CD4-positive, alpha-beta T cell treated with Interleukin-4 for 1 hour (primary cell): Measurements from ENCODE around the gene CD84.
A peak's percentile ranks its signal among the peaks of the same experiment; 100 is the strongest.
"Not testable (repeated sequence)": the region's sequence is repeated elsewhere in the genome, so short reads cannot be mapped to it uniquely, and the experiment has no call there.

Experiments
- DNase-seq, 2 donors: peaks; one replicate each; pipeline ENCODE4 v3.0.0-alpha.2; 2020 to 2022

Gene CD84

GRCh38 chr1:160567858-160568682 lies 11.2 kb downstream of the CD84 start:
- DNase-seq: peak; percentile 67 to 78

DNA sequence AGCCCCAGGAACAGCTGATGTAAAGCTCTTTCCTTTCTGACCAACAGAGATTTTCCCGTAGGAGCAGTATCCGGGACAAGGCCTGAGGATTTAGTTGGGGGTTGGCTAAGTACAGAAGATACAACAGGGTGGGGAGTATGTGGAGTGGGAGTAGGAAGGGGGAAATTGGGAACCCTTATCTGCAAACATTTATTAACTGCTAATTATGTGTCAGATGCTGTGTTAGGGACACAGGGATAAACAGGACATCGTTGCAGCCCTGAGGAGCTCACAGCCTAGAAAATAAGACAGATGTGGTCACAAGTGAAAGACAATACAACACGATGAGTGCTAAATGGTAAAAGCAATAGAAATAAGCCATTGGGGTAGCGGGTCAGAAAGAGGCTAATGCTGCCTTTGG lies 12.0 kb downstream of the CD84 start:
- no peak for DNase-seq

DNA sequence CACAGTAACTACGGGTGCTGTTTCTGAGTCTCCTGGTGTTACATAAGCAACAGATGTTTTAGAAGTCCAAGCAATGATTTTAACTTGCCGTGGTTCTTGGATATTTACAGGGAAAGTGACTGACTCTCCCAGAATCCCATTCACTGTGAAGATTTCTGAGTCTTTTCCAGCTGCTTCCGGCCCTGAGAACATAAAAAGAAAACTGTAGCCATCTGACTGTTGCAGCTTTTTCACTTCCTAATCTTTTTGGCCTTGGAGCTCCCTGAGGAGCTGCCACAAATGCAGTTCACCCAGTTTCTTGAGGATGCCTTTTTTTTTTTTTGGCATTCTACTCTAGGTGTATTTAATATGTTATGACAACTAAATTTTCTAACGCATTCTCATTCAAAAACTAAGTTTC lies 13.7 kb downstream of the CD84 start:
- DNase-seq: no peak

DNA sequence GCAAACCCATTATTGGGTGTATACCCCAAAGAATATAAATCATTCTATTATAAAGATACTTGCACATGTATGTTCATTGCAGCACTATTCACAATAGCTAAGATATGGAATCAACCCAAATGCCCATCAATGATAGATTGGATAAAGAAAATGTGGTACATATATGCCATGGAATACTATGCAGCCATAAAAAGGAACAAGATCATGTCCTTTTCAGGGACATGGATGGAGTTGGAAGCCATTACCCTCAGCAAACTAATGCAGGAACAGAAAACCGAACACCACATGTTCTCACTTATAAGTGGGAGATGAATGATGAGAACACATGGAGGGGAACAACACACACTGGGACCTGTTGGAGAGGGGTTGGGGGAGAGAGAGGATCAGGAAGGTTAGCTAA lies 16.1 kb downstream of the CD84 start:
- DNase-seq: not testable (repeated sequence)

DNA sequence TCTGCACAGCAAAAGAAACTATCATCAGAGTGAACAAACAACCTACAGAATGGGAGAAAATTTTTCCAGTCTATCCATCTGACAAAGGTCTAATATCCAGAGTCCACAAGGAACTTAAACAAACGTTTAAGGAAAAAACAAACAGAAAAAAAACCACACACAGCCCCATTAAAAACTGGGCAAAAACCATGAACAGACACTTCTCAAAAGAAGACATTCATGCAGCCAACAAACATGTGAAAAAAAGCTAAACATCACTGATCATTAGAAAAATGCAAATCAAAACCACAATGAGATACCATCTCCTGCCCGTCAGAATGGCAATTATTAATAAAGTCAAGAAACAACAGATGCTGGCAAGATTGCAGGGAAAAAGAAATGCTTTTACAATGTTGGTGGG lies 16.6 kb downstream of the CD84 start:
- DNase-seq: not testable (repeated sequence)

GRCh38 chr1:160560806-160561205 lies 18.5 kb downstream of the CD84 start:
- peak in 1 of 2 donors; percentile 60 for DNase-seq

DNA sequence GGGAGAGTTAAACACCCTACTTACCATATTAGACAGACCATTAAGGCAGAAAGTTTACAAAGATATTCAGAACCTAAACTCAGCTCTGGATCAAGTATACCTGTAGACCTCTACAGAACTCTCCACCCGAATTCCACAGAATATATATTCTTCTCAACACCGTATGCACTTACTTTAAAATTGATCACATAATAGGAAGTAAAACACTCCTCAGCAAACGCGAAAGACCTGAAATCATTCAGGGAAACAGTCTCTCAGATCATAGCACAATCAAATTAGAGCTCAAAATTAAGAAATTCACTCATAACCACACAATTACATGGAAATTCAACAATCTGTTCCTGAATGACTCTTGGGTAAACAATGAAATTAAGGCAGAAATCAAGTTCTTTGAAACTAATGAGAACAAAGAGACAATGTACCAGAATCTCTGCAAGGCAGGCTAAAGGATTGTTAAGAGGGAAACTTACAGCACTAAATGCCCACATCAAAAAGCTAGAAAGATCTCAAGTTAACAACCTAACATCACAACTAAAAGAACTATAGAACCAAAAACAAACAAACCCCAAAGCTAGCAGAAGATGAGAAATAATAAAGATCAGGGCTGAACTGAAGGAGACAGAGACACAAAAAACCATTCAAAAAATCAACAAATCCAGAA lies 19.1 kb downstream of the CD84 start:
- peak in 1 of 2 donors; percentile 81 for DNase-seq

DNA sequence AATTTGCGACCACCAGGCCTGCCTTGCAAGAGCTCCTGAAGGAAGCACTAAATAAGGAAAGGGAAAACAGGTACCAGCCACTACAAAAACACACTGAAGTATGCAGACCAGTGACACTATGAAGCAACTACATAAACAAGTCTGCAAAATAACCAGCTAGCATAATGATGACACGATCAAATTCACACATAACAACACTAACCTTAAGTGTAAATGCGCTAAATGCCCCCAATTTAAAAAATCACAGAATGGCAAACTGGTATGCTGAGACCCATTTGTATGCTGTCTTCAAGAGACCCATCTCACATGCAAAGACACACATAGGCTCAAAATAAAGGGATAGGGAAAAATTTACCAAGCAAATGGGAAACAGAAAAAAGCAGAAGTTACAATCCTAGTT lies 19.9 kb downstream of the CD84 start:
- DNase-seq: peak in 1 of 2 donors; percentile 52

- peak in 1 of 2 donors; percentile 61 for DNase-seq
Observed at GRCh38 chr1:160558660-160559380, 20.5 kb downstream of the CD84 start.

DNA sequence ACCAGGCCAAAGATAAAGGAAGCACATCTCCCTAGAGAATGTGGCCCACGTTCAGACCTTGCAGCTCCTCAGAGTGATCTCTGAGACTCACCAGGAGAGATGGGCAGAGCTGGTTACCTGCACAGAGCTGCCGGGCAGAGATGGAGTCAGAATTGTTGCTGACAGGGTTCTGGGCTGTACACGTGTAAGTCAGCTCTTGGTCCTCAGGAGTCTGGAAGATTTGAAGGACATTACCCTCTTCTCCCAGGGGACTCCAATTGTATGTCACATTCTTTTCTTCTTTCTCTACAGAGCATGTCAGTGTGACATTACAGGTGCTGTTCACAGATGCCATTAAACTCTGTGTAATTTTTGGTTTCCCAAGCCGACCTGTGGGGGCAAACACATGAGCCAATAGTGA lies 25.5 kb downstream of the CD84 start:
- DNase-seq: no peak

DNA sequence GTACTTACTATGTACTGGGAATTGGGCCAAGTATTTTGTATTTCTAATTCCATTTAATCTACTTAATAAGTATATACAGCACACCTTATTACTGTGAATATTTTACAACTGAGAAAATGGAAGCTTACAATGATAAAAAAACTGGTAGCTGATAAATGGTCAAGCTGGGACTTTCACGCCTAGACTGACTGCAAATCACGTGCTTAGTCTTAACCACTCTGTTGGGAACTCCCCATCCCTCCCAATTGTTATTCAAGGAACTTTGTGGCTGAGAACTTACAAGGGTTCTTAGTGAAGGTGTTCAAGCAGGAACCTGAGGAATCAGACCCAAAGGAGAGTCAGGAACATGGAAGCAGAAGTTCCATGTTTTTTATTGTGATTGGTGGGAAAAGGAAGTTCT lies 26.9 kb downstream of the CD84 start:
- no peak for DNase-seq

- peak; percentile 60 to 61 for DNase-seq
Observed at GRCh38 chr1:160550572-160551034, 28.7 kb downstream of the CD84 start.

GRCh38 chr1:160549665-160550006 lies 29.7 kb downstream of the CD84 start:
- DNase-seq: no peak

DNA sequence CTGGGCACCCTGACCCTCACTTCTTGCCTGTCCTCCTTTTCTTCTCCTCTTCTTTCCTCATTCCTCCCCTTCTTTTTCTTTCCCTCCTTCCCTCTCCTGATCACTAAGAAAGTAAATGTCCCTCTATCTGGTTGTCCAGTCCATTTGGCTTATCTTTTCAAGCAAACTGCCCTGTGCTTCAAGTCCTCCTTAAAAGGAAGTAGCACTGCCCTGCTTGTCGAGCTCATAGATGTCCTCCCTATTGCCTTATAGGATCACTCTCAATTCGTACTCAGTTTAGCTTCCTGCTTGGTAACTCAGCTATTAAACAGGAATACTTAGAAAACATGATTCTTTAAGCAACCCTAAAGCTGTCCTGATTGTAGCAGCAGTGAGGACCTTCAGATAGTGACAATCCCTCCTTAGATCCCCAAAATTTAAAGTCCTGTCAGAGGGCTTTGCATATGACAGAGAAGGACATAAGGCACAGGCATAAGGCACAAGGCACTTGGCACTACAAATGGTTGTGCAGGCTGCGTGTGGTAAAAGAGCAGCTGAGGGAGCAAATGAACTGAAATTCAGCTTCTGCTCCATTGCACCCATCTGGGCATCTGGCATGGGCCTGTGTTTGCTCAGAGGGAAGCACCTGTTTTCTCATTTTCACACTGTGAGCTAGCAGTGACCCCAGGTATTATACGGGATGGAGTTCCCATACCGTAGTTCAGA lies 30.2 kb downstream of the CD84 start:
- peak in 1 of 2 donors; percentile 41 for DNase-seq

DNA sequence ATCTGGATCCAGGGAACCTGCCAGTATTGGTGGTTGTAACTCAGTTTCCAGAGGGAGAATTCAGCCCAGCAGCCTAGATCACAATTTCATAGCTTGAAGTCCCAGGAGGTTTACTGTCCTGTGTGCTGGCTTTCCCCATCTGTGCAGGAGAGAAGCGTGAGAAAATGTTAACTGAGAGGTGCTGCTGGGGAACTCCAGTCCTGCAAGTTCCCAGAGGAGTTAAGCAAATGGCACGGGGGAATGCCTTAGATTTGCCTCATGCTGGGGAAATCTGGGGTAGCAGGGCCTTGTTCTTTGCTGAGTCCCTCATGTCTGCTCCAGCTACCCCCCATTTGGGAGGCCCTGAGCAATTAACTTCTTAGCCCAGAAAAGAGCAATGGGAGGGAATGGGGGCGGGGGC lies 31.1 kb downstream of the CD84 start:
- DNase-seq: no peak

GRCh38 chr1:160547422-160547821 lies 31.9 kb downstream of the CD84 start:
- DNase-seq: no peak

DNA sequence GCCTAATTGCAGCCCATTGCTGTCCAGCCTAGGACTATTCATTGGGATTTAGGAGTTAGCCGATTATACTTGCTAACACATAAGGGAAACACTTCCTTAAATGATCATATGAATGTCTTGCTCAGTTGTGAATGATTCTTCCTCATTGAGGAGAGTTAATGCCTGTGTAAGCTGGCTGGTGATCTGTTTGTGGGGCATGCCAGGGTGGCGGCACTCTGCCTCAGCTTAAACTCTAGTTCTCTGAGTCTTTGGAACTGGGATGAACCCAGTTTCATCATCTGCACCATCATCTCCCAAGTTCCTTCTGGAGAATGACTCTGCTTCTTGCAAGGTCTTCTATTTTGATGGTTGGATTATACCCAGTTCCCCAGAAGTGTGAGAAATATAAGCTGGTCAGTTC lies 32.4 kb downstream of the CD84 start:
- peak in 1 of 2 donors; percentile 47 for DNase-seq

- peak; percentile 34 to 68 for DNase-seq
Observed at GRCh38 chr1:160544647-160545046, 34.6 kb downstream of the CD84 start.

DNA sequence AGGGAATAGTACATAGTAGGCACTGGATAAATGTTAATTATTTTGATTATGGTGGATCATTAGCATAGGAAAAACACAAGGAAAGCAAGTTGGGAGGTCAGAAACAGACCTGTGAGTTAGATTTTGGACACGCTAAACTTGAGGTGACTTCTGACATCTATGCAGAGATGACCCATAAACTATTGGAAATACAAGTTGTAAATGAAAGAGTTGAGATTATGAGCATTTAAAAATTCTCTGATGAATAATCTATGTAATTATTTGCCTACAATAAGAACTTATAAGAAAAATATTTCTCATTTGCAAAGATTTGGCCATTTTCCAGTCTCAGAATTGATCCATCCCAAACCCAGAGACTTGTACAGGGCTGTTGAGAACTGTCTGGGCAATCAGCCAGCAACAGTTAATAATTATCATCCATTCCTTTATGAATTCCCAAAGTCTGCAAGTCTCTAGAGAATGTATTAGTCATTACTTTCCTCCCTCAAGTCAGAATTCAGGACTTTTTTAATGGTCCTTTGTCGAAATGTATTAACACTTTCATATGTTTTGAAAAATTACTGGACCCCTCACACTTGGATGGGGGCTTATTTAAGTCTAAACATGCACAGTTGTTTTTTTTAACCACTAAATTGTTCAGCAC lies 36.9 kb downstream of the CD84 start:
- DNase-seq: no peak

- DNase-seq: no peak
Observed at GRCh38 chr1:160541622-160542302, 37.5 kb downstream of the CD84 start.

GRCh38 chr1:160540859-160541233 lies 38.5 kb downstream of the CD84 start:
- DNase-seq: no peak
